HCT116 (cell line): ENCODE measurements around the gene LPIN1. TPM values are rescaled to one million over a fixed set of nuclear protein-coding genes. Genes with fewer than 3 reads are reported as not detected.

Experiments
- ATAC-seq: fragments of 200-7000 bp; cut with Tn5 transposase; 2 replicates; pipeline ENCODE4 v1.9.1; 2020; ENCODE audit warnings: mild to moderate bottlenecking, moderate library complexity
- BruUV-seq: library from RNA; stranded (reverse); fragments of 400-500 nt; replicated peaks from 2 replicates; lab custom pipeline; 2021; lab: Mats Ljungman, UMichigan
- CTCF ChIA-PET: fragments of 300-600 bp; sonication (Branson Sonifier 250); formaldehyde crosslinking; loops from one replicate; lab custom pipeline; 2021; ENCODE audit warnings: antibody characterized with exemption; lab: Charles Lee
- POLR2A ChIA-PET: fragments of 300-600, 350-600 bp; sonication (Branson Sonifier 250); formaldehyde crosslinking; loops from one replicate; lab custom pipeline; 2021; ENCODE audit warnings: antibody characterized with exemption; lab: Charles Lee
- RAD21 ChIA-PET, 2 experiments: fragments of 300-600 bp; sonication (Branson Sonifier 250); formaldehyde crosslinking; loops; one replicate each; lab custom pipeline; 2023; ENCODE audit warnings: low total read pairs in 2 of 2; ENCODE audit not compliant: uncharacterized antibody in 2 of 2, unreplicated experiment in 2 of 2, low non-redundant PET in 1 of 2; lab: Charles Lee
- DNase-seq: peaks from one replicate; pipeline ENCODE4 v3.0.0-alpha.2; 2010; ENCODE audit warnings: low read depth, low spot score
- H2AFZ ChIP-seq: fragments of 200-600 bp; shearing (Covaris generic), sonication (generic); 2 replicates; pipeline ENCODE4 v1.6.1; 2017; ENCODE audit warnings: low read depth, mixed run types, mixed read lengths, antibody characterized with exemption, low read length; ENCODE audit not compliant: poor library complexity, severe bottlenecking
- H3K27ac ChIP-seq: 2 replicates; pipeline ENCODE4 v1.5.1; 2012; ENCODE audit warnings: low read depth, low read length
- H3K27me3 ChIP-seq: fragments of 200-600 bp; sonication (generic); 2 replicates; pipeline ENCODE4 v1.6.1; 2016; ENCODE audit warnings: mixed run types, low read length, mixed read lengths; ENCODE audit not compliant: insufficient read depth
- H3K36me3 ChIP-seq, 2 experiments: fragments of 200-500 bp in 1 of 2; fragments of 200-600 bp in 1 of 2; sonication (Bioruptor generic) in 1 of 2; sonication (generic) in 1 of 2; 2 replicates each; pipeline versions ENCODE4 v1.5.1 to v1.6.1; 2014 to 2016; ENCODE audit warnings: low read length in 2 of 2, inconsistent platforms in 1 of 2, mixed read lengths in 1 of 2, mixed run types in 1 of 2; ENCODE audit not compliant: insufficient read depth in 2 of 2, control insufficient read depth in 1 of 2
- H3K4me1 ChIP-seq, 2 experiments: fragments of 200-600 bp in 1 of 2; sonication (generic) in 1 of 2; 2 replicates each; pipeline versions ENCODE4 v1.5.1 to v1.6.1; 2012 to 2017; ENCODE audit warnings: low read length in 2 of 2, inconsistent platforms in 1 of 2, mild to moderate bottlenecking in 1 of 2, mixed read lengths in 1 of 2, mixed run types in 1 of 2, moderate library complexity in 1 of 2; ENCODE audit not compliant: insufficient read depth in 2 of 2, control insufficient read depth in 1 of 2
- H3K4me2 ChIP-seq: fragments of 200-600 bp; sonication (generic); 2 replicates; pipeline ENCODE4 v1.6.1; 2017; ENCODE audit warnings: mixed run types, low read length, mixed read lengths
- H3K4me3 ChIP-seq, 2 experiments: fragments of 200-600 bp in 1 of 2; sonication (generic) in 1 of 2; replicated peaks in 1 of 2; 2 replicates each; pipeline ENCODE4 v1.5.1; 2011 to 2016; ENCODE audit warnings: low read length in 2 of 2, control low read depth in 1 of 2, low read depth in 1 of 2, mild to moderate bottlenecking in 1 of 2, mixed read lengths in 1 of 2, mixed run types in 1 of 2
- H3K79me2 ChIP-seq: fragments of 200-600 bp; sonication (generic); 2 replicates; pipeline ENCODE4 v1.6.1; 2017; ENCODE audit warnings: mild to moderate bottlenecking, mixed run types, low read length, moderate library complexity, mixed read lengths; ENCODE audit not compliant: insufficient read depth
- H3K9ac ChIP-seq: fragments of 200-600 bp; sonication (generic); 2 replicates; pipeline ENCODE4 v1.6.1; 2016; ENCODE audit warnings: low read length, mixed read lengths
- H3K9me2 ChIP-seq: fragments of 200-600 bp; sonication (generic), shearing (Covaris generic); 2 replicates; pipeline ENCODE4 v1.6.1; 2017; ENCODE audit warnings: mixed run types, mild to moderate bottlenecking, moderate library complexity; ENCODE audit not compliant: insufficient read depth
- H3K9me3 ChIP-seq, 2 experiments: fragments of 200-500 bp in 1 of 2; fragments of 200-600 bp in 1 of 2; sonication (Bioruptor generic) in 1 of 2; sonication (generic) in 1 of 2; 2 replicates each; pipeline ENCODE4 v1.6.1; 2014 to 2017; ENCODE audit warnings: low read length in 2 of 2, mixed read lengths in 2 of 2, inconsistent platforms in 1 of 2, low read depth in 1 of 2, mild to moderate bottlenecking in 1 of 2, mixed run types in 1 of 2, moderate library complexity in 1 of 2; ENCODE audit not compliant: control insufficient read depth in 1 of 2, insufficient read depth in 1 of 2
- H4K20me1 ChIP-seq: fragments of 200-600 bp; sonication (generic), shearing (Covaris generic); 2 replicates; pipeline ENCODE4 v1.6.1; 2017; ENCODE audit warnings: mixed run types, mild to moderate bottlenecking, moderate library complexity; ENCODE audit not compliant: insufficient read depth
- CBX3 ChIP-seq: IDR thresholded peaks from 2 replicates; pipeline ENCODE4 v1.6.1; 2012; ENCODE audit warnings: low read depth
- CEBPB ChIP-seq: IDR thresholded peaks from 2 replicates; pipeline ENCODE4 v1.6.1; 2012; ENCODE audit warnings: low read depth
- ELF1 ChIP-seq: IDR thresholded peaks from 2 replicates; pipeline ENCODE4 v1.6.1; 2012; ENCODE audit warnings: low read depth, borderline replicate concordance
- JUND ChIP-seq: IDR thresholded peaks from 2 replicates; pipeline ENCODE4 v1.6.1; 2012
- POLR2AphosphoS5 ChIP-seq: IDR thresholded peaks from 2 replicates; pipeline ENCODE4 v1.6.1; 2011; ENCODE audit warnings: mild to moderate bottlenecking, low read depth, low read length, moderate library complexity
- SIN3A ChIP-seq: IDR thresholded peaks from 2 replicates; pipeline ENCODE4 v1.6.1; 2012; ENCODE audit warnings: low read depth
- SP1 ChIP-seq: IDR thresholded peaks from 2 replicates; pipeline ENCODE4 v1.6.1; 2012; ENCODE audit warnings: low read depth
- YY1 ChIP-seq: IDR thresholded peaks from 2 replicates; pipeline ENCODE4 v1.6.1; 2011; ENCODE audit warnings: low read length, low read depth, moderate library complexity, mild to moderate bottlenecking; ENCODE audit not compliant: insufficient replicate concordance; ENCODE audit errors: extremely low read depth
- ZNF274 ChIP-seq: fragments of 200-500 bp; sonication (Bioruptor generic); IDR thresholded peaks from 2 replicates; pipeline ENCODE4 v1.6.1; 2014; ENCODE audit warnings: mild to moderate bottlenecking, low read depth, low read length, inconsistent platforms
- intact Hi-C: fragments of 100-400 bp; cut with micrococcal nuclease; formaldehyde crosslinking; loops from 2 replicates; pipeline ENCODE4 v1.10.0; 2022
- total RNA-seq: library from RNA; stranded (reverse); gene quantifications from one replicate; pipeline ENCODE4 v1.2.1, GENCODE V29; 2021; ENCODE audit not compliant: unreplicated experiment
- TF ChIP-seq, protein P1 (sequence below): IDR thresholded peaks from 2 replicates; pipeline ENCODE4 v1.6.1; 2012; ENCODE audit warnings: low read depth
- TF ChIP-seq, protein P2 (sequence below): IDR thresholded peaks from 2 replicates; pipeline ENCODE4 v1.6.1; 2011; ENCODE audit warnings: mild to moderate bottlenecking, low read length, moderate library complexity; ENCODE audit not compliant: insufficient replicate concordance; ENCODE audit errors: extremely low read depth

Gene LPIN1
- total RNA-seq, 1 experiment from 2014 or later, result 16.7 TPM

DNA sequence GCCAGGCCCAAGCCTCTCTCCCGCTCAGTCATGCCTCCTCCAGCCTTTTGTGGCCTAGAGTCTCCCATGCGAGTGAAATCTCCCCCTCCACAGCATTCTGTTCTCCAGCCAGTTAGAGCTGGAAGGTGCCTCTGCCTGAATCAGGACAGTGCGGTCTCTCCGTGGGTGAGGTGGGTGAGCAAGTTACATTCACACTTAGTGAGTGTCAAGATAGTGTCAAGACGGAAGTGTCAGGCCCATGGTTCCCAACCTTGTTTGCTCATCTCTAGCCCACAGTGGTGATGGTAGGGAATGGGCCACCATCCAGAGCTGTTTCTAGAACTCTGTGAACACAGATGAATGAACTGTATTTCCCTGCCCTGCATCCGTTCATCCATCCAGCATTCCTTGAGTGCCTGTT, 59.5 kb downstream of the LPIN1 start:
- no TSS peak for BruUV-seq
- no peaks in the 10 kb centered on the region for H3K27me3 ChIP-seq
- no peaks in the 10 kb centered on the region for H3K9me2 ChIP-seq
- TF ChIP-seq SP1 (no peak), SIN3A (no peak), POLR2AphosphoS5 (no peak), ZNF274 (no peak), CBX3 (no peak), CEBPB (no peak), JUND (no peak), ELF1 (no peak), YY1 (no peak)
- TF ChIP-seq, protein P1, sequence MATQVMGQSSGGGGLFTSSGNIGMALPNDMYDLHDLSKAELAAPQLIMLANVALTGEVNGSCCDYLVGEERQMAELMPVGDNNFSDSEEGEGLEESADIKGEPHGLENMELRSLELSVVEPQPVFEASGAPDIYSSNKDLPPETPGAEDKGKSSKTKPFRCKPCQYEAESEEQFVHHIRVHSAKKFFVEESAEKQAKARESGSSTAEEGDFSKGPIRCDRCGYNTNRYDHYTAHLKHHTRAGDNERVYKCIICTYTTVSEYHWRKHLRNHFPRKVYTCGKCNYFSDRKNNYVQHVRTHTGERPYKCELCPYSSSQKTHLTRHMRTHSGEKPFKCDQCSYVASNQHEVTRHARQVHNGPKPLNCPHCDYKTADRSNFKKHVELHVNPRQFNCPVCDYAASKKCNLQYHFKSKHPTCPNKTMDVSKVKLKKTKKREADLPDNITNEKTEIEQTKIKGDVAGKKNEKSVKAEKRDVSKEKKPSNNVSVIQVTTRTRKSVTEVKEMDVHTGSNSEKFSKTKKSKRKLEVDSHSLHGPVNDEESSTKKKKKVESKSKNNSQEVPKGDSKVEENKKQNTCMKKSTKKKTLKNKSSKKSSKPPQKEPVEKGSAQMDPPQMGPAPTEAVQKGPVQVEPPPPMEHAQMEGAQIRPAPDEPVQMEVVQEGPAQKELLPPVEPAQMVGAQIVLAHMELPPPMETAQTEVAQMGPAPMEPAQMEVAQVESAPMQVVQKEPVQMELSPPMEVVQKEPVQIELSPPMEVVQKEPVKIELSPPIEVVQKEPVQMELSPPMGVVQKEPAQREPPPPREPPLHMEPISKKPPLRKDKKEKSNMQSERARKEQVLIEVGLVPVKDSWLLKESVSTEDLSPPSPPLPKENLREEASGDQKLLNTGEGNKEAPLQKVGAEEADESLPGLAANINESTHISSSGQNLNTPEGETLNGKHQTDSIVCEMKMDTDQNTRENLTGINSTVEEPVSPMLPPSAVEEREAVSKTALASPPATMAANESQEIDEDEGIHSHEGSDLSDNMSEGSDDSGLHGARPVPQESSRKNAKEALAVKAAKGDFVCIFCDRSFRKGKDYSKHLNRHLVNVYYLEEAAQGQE, result no peak
- TF ChIP-seq, protein P2, sequence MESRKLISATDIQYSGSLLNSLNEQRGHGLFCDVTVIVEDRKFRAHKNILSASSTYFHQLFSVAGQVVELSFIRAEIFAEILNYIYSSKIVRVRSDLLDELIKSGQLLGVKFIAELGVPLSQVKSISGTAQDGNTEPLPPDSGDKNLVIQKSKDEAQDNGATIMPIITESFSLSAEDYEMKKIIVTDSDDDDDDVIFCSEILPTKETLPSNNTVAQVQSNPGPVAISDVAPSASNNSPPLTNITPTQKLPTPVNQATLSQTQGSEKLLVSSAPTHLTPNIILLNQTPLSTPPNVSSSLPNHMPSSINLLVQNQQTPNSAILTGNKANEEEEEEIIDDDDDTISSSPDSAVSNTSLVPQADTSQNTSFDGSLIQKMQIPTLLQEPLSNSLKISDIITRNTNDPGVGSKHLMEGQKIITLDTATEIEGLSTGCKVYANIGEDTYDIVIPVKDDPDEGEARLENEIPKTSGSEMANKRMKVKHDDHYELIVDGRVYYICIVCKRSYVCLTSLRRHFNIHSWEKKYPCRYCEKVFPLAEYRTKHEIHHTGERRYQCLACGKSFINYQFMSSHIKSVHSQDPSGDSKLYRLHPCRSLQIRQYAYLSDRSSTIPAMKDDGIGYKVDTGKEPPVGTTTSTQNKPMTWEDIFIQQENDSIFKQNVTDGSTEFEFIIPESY, result no peak
- no peaks in the 10 kb centered on the region for H3K4me1 ChIP-seq
- no peak overlapping the region for H3K4me3 ChIP-seq
- ChIA-PET CTCF (no interaction called here), RAD21 (no interaction called here), POLR2A (no interaction called here)
- peaks cover 0 to 12% of the 10 kb centered on the region in 2 experiments; a peak in 2 of 4 replicates for H3K36me3 ChIP-seq
- no peaks in the 10 kb centered on the region for H4K20me1 ChIP-seq
- H3K4me2 ChIP-seq, result no peak overlapping the region
- no peaks in the 10 kb centered on the region for H3K79me2 ChIP-seq
- H3K9me3 ChIP-seq, result no peaks in the 10 kb centered on the region
- no peak overlapping the region for H2AFZ ChIP-seq
- no peak overlapping the region for H3K27ac ChIP-seq
- ATAC-seq (no peak), DNase-seq (no peak)
- intact Hi-C loops, result no loop called here
- no peak overlapping the region for H3K9ac ChIP-seq
